NCI-H1092 (cell line): ENCODE measurements around the gene POLR1E.

ENCODE experiments used
- DNase-seq: peaks from one replicate; lab custom pipeline; 2025; lab: John Stamatoyannopoulos, UW

The POLR1E gene

DNA sequence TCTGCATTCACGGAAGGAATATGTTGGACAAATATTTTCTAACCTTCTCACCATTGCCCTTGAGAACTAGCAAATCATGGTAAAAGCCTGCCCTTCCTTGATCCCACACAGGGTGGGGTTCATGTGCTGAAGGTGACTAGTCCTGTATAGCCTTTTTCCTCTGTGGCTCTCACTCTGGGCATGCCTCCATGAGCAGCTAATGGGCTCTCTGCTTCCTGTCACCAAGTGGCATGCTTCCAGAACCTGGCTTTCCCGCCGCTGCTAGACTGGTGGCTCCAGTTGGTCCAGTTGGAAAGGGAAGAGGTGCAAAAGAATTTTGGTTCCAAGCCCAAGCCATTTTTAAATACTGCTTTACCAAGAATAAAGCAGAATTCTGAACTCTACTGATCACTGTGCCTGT, 54.9 kb downstream of the POLR1E start:
- no peak for DNase-seq

DNA sequence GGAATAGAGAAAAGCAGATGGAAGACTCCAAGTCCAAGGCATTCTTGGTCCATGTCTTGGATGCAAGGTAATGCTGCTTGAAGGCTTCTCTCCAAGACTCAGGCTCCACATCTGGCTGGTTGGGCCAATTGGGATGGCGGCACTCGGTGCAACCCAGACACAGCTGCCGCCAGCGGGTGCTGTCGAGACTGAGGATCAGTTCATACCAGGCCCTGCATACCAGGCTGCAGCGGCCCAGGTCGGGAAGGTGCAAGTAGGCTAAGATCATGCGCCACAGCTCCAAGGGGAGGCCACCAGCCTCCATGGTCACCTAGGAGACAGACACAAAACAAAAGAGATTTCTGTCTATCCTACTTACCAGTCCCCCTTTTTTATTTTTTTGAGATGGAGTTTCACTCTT, 55.7 kb downstream of the POLR1E start:
- DNase-seq: no peak

DNA sequence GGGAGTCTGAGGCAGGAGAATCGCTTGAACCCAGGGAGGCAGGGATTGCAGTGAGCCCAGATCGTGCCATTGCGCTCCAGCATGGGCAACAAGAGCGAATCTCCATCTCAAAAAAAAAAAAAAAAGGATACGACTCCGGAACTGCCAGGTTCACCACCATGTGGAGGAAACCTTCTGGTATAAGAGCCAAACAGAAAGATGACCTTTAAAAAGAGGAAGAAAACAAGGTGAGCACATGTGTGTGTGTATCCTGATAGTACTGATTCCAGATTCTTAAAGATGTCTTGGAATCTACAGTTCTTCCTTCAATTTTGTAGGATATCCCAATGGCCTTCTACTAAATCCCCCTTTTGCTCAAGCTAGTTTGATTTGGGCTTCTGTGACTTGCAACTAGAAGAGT, 56.7 kb downstream of the POLR1E start:
- DNase-seq: no peak

- no peak for DNase-seq
Measured at GRCh38 chr9:37542895-37543294, 57.1 kb downstream of the POLR1E start.

- DNase-seq: no peak
Measured at GRCh38 chr9:37543468-37543867, 57.7 kb downstream of the POLR1E start.

DNA sequence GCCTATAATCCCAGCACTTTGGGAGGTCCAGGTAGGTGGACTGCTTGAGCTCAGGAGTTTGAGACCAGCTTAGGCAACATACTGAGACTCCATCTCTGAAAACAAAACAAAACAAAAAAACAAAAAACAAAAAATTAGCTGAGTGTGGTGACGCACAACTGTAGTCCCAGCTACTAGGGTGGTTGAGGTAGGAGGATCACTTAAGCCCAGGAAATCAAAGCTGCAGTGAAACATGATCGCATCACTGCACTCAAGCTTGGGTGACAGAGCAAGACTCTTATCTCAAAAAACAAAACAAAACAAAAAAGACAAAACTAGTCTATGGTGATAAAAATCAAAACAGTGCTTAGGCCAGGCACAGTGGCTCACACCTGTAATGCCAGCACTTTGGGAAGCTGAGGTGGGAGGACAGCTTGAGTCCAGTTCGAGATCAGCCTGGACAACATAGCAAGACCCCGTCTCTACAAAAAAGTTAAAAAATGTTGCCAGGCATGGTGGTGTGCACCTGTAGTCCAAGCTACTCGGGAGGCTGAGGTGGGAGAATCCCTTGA, 61.7 kb downstream of the POLR1E start:
- DNase-seq: no peak

DNA sequence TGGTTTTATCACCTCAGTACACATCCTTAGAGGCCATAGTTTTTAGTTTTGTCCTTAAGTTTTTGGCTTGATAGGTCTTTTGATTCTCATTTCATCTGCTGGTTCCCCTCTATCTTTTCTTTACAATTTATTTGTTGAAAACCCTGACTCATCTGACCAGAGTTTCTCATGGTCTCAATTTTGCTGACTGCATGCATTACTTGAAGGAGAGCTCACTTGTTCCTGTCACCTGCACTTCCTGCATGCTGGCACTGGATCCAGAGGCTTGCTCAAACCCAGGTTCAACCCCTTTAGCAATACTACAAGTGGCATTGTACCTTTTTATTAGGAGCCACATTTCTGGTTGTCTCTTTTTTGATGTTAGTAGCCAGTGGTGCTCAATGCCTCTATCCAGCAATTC, 63.8 kb downstream of the POLR1E start:
- DNase-seq: no peak

- no peak for DNase-seq
Measured at GRCh38 chr9:37550781-37551180, 65.0 kb downstream of the POLR1E start.

DNA sequence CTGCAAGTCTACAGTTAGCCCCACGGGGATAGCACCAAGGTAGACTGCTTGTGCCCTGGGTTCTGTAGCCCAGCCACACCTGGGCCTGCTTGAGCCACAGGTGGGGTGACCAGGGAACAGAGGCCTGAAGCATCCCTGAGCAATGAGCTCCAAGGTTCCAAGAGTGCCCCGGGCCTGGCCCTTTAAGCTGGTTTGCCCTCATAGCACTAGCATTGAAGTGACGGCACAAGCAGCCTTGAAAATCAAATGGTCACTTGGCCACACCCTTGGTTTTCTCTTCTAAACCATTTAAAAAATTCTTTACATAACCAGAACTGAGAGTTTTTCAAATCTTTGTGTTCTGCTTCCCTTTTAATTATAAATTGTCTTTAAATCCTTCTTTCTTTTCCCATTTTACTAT, 65.7 kb downstream of the POLR1E start:
- DNase-seq: no peak

DNA sequence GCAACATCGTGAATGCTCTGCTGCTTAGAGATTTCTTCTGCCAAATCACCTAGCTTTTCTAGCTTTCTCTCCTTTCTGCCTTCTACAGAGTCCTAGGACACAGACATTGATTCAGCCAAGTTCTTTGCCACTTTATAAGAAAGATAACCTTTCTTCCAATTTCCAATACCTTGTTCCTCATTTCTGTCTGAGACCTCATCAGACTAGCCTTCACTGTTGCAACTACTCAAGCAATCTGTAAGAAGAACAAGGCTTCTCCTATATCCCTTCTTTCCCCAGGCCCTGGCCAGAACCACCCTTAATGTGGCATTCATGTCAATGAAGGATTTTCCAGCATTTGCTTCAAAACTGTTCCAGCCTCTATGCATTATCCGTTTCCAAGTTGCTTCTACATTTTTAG, 66.1 kb downstream of the POLR1E start:
- no peak for DNase-seq
